ENCODE measurements around the gene SRPK2.
"Not testable (repeated sequence)": the region's sequence is repeated elsewhere in the genome, so short reads cannot be mapped to it uniquely, and the experiment has no call there.

The SRPK2 gene

GRCh38 chr7:105304040-105304895 lies 84.5 kb downstream of the SRPK2 start:
- DNase-seq (ENCODE audit: low spot score): peak; percentile 14

GRCh38 chr7:105300587-105300986 lies 88.1 kb downstream of the SRPK2 start:
- DNase-seq (ENCODE audit: low spot score): not testable (repeated sequence)

GRCh38 chr7:105298439-105298894 lies 90.3 kb downstream of the SRPK2 start:
- DNase-seq (ENCODE audit: low spot score): no peak

- no peak for DNase-seq (ENCODE audit: low spot score)
Measured at GRCh38 chr7:105297985-105298384, 90.7 kb downstream of the SRPK2 start.

GRCh38 chr7:105297309-105297708 lies 91.4 kb downstream of the SRPK2 start:
- DNase-seq (ENCODE audit: low spot score): no peak

GRCh38 chr7:105296491-105296890 lies 92.2 kb downstream of the SRPK2 start:
- no peak for DNase-seq (ENCODE audit: low spot score)

GRCh38 chr7:105295596-105296352 lies 92.9 kb downstream of the SRPK2 start:
- no peak for DNase-seq (ENCODE audit: low spot score)

GRCh38 chr7:105294482-105294881 lies 94.2 kb downstream of the SRPK2 start:
- not testable (repeated sequence) for DNase-seq (ENCODE audit: low spot score)

GRCh38 chr7:105289704-105290103 lies 99.0 kb downstream of the SRPK2 start:
- DNase-seq (ENCODE audit: low spot score): no peak

GRCh38 chr7:105286441-105286840 lies 102.3 kb downstream of the SRPK2 start:
- no peak for DNase-seq (ENCODE audit: low spot score)

GRCh38 chr7:105285118-105285874 lies 103.4 kb downstream of the SRPK2 start:
- no peak for DNase-seq (ENCODE audit: low spot score)

- DNase-seq (ENCODE audit: low spot score): no peak
Measured at GRCh38 chr7:105284014-105284413, 104.7 kb downstream of the SRPK2 start.

GRCh38 chr7:105281966-105282365 lies 106.8 kb downstream of the SRPK2 start:
- no peak for DNase-seq (ENCODE audit: low spot score)

- DNase-seq (ENCODE audit: low spot score): no peak
Measured at GRCh38 chr7:105279688-105280007, 109.1 kb downstream of the SRPK2 start.

GRCh38 chr7:105278973-105279687 lies 109.6 kb downstream of the SRPK2 start:
- DNase-seq (ENCODE audit: low spot score): no peak

- no peak for DNase-seq (ENCODE audit: low spot score)
Measured at GRCh38 chr7:105278565-105278964, 110.2 kb downstream of the SRPK2 start.

- DNase-seq (ENCODE audit: low spot score): no peak
Measured at GRCh38 chr7:105277341-105277740, 111.4 kb downstream of the SRPK2 start.

- DNase-seq (ENCODE audit: low spot score): no peak
Measured at GRCh38 chr7:105270117-105270516, 118.6 kb downstream of the SRPK2 start.

- no peak for DNase-seq (ENCODE audit: low spot score)
Measured at GRCh38 chr7:105269397-105269796, 119.3 kb downstream of the SRPK2 start.

GRCh38 chr7:105268511-105269392 lies 120.0 kb downstream of the SRPK2 start:
- no peak for DNase-seq (ENCODE audit: low spot score)

- peak; percentile 32 for DNase-seq (ENCODE audit: low spot score)
Measured at GRCh38 chr7:105268056-105268455, 120.7 kb downstream of the SRPK2 start.

All from LoVo (cell line).